Measurements from ENCODE around the gene CFAP45.

The CFAP45 gene

DNA sequence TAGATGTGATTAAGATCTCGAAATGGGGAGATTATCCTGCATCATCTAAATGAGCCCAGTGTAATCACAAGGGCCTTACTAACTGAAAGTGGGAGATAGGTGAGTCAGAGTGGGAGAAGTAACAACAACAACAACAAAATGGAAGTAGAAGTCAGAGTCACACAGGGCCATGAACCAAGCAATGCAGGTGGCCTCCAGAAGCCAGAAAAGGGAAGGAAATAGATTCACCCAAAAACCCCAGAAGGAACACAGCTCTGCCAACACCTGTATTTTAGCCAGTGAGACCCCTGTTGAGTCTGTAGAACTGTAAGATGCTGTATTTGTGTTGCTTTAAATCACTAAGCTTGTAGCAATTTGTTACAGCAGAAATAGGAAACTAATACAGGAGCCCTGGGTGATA lies 21.3 kb upstream of the CFAP45 start:
- in situ Hi-C loops (cut with MboI; ENCODE audit: low sequenced_read_pairs, unreplicated experiment), result no loop called here
- TF ChIP-seq, protein P1, sequence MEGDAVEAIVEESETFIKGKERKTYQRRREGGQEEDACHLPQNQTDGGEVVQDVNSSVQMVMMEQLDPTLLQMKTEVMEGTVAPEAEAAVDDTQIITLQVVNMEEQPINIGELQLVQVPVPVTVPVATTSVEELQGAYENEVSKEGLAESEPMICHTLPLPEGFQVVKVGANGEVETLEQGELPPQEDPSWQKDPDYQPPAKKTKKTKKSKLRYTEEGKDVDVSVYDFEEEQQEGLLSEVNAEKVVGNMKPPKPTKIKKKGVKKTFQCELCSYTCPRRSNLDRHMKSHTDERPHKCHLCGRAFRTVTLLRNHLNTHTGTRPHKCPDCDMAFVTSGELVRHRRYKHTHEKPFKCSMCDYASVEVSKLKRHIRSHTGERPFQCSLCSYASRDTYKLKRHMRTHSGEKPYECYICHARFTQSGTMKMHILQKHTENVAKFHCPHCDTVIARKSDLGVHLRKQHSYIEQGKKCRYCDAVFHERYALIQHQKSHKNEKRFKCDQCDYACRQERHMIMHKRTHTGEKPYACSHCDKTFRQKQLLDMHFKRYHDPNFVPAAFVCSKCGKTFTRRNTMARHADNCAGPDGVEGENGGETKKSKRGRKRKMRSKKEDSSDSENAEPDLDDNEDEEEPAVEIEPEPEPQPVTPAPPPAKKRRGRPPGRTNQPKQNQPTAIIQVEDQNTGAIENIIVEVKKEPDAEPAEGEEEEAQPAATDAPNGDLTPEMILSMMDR (IDR thresholded peaks at IDR 0.05; ENCODE audit: borderline replicate concordance, control extremely low read depth, extremely low read depth, insufficient read depth, missing control alignments), result no peak
- DNase-seq (ENCODE audit: low spot score), result peak; percentile 77

DNA sequence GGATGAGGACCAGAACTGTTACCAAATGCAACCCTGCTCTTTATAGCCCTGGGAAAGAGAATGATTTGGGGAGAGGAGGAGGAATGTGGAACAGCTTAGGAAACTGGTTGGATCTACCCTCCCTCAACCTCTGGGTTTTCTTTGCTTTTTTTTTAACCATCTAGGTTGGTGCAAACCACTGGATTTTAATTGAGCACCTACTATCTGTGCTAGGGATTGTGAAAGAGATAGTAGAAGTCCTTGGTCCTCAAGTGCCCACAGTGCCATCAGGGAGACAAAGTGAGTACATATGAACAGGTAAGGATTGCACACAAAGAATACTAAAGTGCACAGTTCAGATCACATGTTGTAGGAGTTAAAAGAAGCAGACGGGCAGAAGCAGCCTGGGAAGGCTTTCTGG lies 20.7 kb upstream of the CFAP45 start:
- TF ChIP-seq, protein P1 (IDR thresholded peaks at IDR 0.05; ENCODE audit: borderline replicate concordance, control extremely low read depth, extremely low read depth, insufficient read depth, missing control alignments), result no peak
- no peak for DNase-seq (ENCODE audit: low spot score)
- in situ Hi-C loops (cut with MboI; ENCODE audit: low sequenced_read_pairs, unreplicated experiment), result no loop called here

DNA sequence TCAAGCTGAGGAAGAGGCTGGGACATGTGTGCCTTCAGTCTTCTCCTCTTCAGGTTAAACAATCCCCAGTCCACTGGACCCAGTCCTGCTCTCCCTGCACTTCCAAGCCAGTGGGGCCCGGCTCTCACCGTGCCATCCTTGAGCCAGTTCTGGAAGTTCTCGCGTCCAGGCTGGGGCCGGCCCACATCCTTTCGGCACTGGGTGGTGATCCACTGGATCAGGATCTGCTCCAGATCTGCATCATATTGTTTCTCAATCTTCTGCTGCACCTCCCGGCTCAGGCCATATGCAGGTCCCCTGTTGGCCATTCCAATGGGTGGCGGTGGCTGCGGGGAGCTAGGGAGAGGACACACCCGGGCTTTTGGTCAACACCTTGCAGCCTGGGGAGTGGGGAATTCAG lies 20.2 kb upstream of the CFAP45 start:
- DNase-seq (ENCODE audit: low spot score), result no peak
- TF ChIP-seq, protein P1 (IDR thresholded peaks at IDR 0.05; ENCODE audit: borderline replicate concordance, control extremely low read depth, extremely low read depth, insufficient read depth, missing control alignments), result no peak
- in situ Hi-C loops (cut with MboI; ENCODE audit: low sequenced_read_pairs, unreplicated experiment), result no loop called here

DNA sequence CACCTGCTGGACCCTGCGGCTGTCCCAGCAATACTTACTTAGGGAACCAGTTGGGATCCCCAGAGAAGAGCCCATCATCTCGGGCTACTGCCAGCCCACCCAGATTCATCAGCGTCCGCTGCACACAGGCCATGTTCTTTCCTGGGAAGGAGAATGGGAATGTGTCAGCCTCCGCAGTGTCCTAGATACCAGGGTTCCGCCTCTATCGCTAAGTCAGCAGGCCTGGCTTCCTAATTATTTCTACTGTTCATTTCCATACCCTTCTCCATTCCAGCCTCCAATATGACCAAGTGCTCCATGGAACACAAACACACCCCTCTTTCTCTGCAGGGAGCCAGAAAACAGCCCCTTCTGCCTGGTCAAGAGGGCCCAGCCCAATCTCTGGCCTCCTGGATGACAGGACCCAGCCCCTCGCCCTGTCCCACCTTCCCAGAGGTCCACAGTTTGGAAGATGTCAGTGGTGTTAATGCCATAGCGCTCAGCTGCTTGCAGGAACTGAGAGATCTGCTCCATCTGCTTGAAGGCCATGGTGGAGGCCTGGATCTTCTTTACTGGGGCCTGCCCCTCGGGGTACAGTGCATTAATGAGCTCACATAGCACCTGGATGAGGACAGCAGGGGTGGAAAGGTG lies 19.4 kb upstream of the CFAP45 start:
- in situ Hi-C loops (cut with MboI; ENCODE audit: low sequenced_read_pairs, unreplicated experiment), result no loop called here
- TF ChIP-seq, protein P1 (IDR thresholded peaks at IDR 0.05; ENCODE audit: borderline replicate concordance, control extremely low read depth, extremely low read depth, insufficient read depth, missing control alignments), result no peak
- DNase-seq (ENCODE audit: low spot score), result no peak

DNA sequence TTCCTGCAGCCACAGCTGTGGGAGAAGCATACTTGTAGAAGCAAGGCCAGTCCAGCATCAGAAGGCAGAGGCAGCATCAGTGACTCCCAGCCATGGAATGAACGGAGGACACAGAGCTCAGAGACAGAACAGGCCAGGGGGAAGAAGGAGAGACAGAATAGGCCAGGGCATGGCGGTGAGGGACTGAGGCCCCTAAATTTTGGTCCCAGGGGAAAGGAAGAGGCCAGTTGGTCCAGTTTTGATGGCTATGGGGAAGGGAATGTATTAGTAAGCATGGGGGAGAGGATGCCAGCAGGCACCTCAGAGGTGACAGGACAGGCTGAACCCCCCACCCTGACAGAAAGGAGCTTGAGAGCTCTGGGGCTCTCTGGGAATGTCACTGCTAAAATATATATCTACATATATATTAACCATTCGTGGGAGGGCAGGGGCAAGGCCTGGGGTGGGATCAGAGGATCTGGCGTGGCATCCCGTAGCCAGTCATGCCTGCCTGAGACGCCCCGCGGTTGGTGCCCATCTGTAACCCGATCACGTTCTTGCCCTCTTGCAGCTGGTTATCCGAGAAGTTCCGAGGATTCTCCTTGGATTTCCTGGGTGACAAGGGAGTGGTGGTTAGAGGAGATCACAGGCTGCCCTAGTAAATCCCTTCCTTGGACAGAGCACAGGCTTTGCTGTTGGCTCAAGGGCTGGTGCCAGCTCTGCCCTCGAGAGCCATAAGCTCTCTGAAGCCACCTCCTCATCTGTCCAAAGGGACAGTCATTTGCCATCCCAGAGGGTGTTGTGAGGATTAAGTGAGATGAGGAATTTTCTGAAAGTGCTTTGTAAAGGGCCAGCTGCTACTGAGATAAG lies 18.6 kb upstream of the CFAP45 start:
- in situ Hi-C loops (cut with MboI; ENCODE audit: low sequenced_read_pairs, unreplicated experiment), result no loop called here
- TF ChIP-seq, protein P1 (IDR thresholded peaks at IDR 0.05; ENCODE audit: borderline replicate concordance, control extremely low read depth, extremely low read depth, insufficient read depth, missing control alignments), result no peak
- no peak for DNase-seq (ENCODE audit: low spot score)

DNA sequence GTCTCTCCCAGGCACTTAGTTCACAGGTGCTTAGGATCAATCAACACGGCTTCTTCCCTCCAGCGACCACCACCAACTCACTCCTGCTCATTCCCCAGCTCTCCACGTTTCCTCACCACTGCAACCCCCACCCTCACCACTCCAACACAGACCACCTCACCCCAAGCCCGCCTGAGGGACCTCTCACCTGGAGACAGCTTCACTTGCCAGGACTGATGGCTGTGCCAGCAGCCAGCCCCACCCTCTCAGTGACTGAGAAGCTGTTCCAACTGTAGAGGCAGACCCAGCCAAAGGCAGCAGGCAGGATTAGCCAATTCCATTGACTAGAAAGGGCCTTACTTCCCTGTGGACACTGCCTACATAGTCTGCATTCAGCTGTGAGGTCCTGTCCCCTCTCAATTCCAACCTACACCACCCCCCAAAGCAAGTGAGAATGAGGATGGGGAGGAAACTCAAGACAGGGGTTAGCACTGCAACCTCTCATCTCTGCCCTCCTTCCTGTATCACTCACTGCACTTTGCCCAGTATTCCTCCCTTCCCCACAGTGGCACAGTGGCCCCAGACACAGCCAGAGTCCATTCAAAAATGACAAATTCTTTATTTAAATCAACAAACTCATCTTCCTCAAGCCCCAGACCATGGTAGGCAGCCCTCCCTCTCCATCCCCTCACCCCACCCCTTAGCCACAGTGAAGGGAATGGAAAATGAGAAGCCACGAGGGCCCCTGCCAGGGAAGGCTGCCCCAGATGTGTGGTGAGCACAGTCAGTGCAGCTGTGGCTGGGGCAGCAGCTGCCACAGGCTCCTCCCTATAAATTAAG lies 17.8 kb upstream of the CFAP45 start:
- in situ Hi-C loops (cut with MboI; ENCODE audit: low sequenced_read_pairs, unreplicated experiment), result no loop called here
- no peak for DNase-seq (ENCODE audit: low spot score)
- TF ChIP-seq, protein P1 (IDR thresholded peaks at IDR 0.05; ENCODE audit: borderline replicate concordance, control extremely low read depth, extremely low read depth, insufficient read depth, missing control alignments), result no peak

Data from GM13976 (cell line).